ENCODE results near the gene PHLDB2.

DNA sequence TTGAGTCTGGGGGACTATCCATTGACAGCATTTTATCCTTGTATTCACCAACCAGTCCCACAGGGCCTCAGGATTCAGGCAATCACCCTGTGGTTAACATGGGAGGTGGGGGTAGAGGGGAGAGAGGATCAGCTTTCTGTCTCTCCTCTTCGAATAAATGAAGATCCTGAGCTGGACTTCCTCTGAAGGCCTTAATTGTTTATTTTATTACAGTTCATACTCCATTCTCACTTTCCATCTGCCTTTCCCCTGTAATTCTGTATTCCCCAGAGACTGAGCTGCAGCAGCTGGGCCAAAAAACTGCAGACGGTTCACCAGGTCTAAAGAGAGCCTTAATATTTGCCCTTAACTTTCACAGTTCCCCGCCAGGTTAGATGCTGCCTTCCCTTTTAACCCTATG, 151.6 kb downstream of the PHLDB2 start:
- TF ChIP-seq CTCF (IDR thresholded peaks at IDR 0.05) (no peak), POLR2A (IDR thresholded peaks at IDR 0.05) (no peak)

All from body of pancreas (tissue), 4 donors.